Neuron (in vitro differentiated cells): ENCODE results near the gene SNRPA.
"Not testable (repeated sequence)": the region's sequence is repeated elsewhere in the genome, so short reads cannot be mapped to it uniquely, and the experiment has no call there.

Experiments
- H2AFZ ChIP-seq: one replicate; pipeline ENCODE4 v1.6.1; 2013; ENCODE audit warnings: low read depth, mild to moderate bottlenecking, inconsistent platforms, low read length, moderate library complexity
- H3K27me3 ChIP-seq: one replicate; pipeline ENCODE4 v1.6.1; 2013; ENCODE audit warnings: low read length; ENCODE audit not compliant: insufficient read depth
- H3K36me3 ChIP-seq: one replicate; pipeline ENCODE4 v1.6.1; 2013; ENCODE audit warnings: low read length; ENCODE audit not compliant: insufficient read depth
- H3K4me1 ChIP-seq: one replicate; pipeline ENCODE4 v1.6.1; 2013; ENCODE audit warnings: low read length; ENCODE audit not compliant: insufficient read depth
- H3K4me3 ChIP-seq: 2 replicates; pipeline ENCODE4 v1.5.1; 2013; ENCODE audit warnings: mild to moderate bottlenecking, low read length, moderate library complexity
- H3K9me3 ChIP-seq: one replicate; pipeline ENCODE4 v1.6.1; 2013; ENCODE audit warnings: low read length

Gene SNRPA

DNA sequence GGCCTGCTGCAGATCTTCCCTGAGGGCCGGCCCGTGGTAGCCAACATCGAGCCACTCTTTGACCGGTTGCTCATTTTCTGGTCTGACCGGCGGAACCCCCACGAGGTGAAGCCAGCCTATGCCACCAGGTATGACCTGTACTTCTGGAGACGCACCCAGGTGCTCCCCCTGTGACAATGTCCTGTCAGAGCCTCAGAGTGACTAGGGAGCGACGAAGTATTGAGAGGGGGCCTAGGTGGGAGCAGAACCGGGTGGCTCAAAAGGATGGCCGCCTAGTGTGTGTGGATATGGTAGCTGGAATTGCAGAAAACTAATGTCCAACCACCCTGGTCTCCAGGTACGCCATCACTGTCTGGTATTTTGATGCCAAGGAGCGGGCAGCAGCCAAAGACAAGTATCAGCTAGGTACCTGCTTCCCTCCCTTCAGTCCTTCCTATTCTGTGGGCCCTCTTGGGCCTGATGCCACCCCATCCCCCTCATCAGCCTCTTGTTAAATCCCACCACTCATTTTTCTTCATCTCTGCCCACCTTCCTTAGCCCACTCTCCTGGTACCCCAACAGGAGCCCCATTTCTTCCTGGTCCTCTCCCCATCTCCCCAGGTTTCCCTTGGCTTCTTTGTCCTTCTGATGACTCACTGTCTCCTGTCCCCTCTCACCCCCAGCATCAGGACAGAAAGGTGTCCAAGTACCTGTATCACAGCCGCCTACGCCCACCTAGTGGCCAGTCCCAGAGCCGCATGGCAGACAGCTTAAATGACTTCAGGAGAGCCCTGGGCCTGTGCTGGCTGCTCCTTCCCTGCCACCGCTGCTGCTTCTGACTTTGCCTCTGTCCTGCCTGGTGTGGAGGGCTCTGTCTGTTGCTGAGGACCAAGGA, 56.4 kb downstream of the SNRPA start:
- peaks cover 50% of the 10 kb centered on the region for H3K36me3 ChIP-seq
- no peak overlapping the region for H3K4me3 ChIP-seq
- H3K9me3 ChIP-seq, result no peaks in the 10 kb centered on the region
- no peaks in the 10 kb centered on the region for H3K27me3 ChIP-seq
- H3K4me1 ChIP-seq, result peaks cover 48% of the 10 kb centered on the region
- no peak overlapping the region for H2AFZ ChIP-seq

- Histone ChIP-seq H2AFZ (no peak overlapping the region), H3K9me3 (no peaks in the 10 kb centered on the region), H3K4me1 (peaks cover 42% of the 10 kb centered on the region), H3K36me3 (peaks cover 44% of the 10 kb centered on the region), H3K27me3 (no peaks in the 10 kb centered on the region), H3K4me3 (no peak overlapping the region)
These were observed 57.0 kb downstream of the SNRPA start for GRCh38 chr19:40808021-40808325.

DNA sequence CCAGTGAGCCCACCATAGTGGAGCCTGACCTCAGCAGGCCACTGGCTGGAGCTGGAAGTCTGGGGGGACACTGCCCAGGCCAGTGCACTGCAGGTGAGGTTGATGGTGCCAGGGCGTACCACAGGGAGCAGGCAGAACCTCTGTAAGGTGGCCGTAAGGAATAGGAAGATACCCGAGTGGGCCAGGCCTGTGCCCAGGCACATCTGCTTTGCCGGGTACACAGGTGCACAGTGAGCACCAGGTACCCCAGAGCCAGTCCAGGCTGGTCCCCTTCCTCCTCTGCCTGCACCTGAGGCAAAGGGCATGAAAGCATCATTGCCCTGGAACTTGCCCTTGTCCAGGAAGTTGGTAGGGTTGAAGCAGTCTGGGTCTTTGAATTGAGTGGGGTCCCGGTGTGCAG, 57.5 kb downstream of the SNRPA start:
- Histone ChIP-seq H3K4me1 (peaks cover 37% of the 10 kb centered on the region), H3K36me3 (peaks cover 39% of the 10 kb centered on the region), H3K4me3 (no peak overlapping the region), H3K9me3 (no peaks in the 10 kb centered on the region), H3K27me3 (no peaks in the 10 kb centered on the region), H2AFZ (no peak overlapping the region)

GRCh38 chr19:40809358-40810086, 58.5 kb downstream of the SNRPA start:
- Histone ChIP-seq H2AFZ (no peak overlapping the region), H3K4me3 (no peak overlapping the region), H3K9me3 (no peaks in the 10 kb centered on the region), H3K4me1 (peaks cover 28% of the 10 kb centered on the region), H3K36me3 (peaks cover 30% of the 10 kb centered on the region), H3K27me3 (no peaks in the 10 kb centered on the region)

DNA sequence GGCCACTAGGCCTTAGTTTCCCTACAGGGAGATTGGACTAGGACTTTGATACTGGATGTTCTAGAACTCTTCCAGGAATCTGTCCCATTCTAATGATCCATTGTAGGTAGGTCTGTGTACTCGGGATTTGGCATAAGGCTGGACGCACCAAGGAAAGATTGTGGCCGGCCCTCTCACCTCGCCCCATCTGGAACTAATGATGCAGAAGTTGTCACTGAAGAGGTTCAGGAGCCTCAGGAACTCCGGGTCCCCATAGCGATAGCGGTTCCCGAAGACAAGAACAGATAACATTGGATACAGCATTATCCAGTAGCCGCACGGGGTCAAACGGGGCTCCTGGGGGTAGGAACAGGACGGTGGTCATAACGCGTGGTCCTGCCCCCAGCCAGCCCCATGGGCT, 59.2 kb downstream of the SNRPA start:
- no peaks in the 10 kb centered on the region for H3K27me3 ChIP-seq
- H3K4me3 ChIP-seq, result no peak overlapping the region

DNA sequence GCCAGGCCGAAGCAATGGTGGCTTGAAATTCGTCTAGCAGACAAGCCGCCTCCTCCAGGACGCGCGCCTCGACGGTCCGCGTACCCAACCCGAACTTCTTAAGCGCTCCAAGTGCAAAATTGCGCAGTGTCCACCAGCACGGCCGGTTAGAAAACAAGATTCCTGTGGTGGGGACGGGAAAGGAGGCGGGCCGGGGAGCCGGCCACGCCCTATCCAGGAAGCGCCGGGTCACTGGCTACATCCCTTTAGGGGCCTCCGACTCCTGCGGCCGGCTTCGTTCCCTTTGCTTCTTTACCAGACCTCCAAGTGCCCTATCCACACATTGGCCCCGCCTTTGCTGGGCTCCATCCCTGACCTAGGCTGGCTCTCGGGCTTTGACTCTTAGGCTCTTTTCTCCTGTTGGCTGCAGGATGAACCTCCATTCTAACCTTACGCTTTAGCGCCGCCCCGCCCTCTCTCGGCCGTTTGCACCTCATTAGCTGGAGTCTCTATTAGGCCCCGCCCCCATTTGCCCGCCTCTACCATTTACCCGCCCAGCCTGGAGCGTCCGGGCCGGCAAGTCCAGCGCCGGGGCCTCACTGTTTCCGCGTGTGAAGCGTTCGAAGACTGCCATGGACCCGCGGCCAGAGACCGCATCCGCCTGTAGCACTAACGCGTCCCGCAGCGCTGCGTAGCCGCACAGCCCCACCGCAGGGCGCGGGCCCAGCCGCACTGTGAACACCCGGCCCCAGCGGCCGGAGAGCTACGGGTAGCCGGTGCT, 59.8 kb downstream of the SNRPA start:
- H3K9me3 ChIP-seq, H2AFZ ChIP-seq, H3K27me3 ChIP-seq: not testable (repeated sequence)
- Histone ChIP-seq H3K4me3 (peak overlapping the region; percentile 32), H3K36me3 (peaks cover 24% of the 10 kb centered on the region), H3K4me1 (peaks cover 17% of the 10 kb centered on the region)

More for the DNA sequence above, 59.2 kb downstream of the SNRPA start:
- Histone ChIP-seq H2AFZ (no peak overlapping the region), H3K4me1 (peaks cover 23% of the 10 kb centered on the region), H3K36me3 (peaks cover 27% of the 10 kb centered on the region), H3K9me3 (no peaks in the 10 kb centered on the region)

GRCh38 chr19:40811478-40812341, 60.7 kb downstream of the SNRPA start:
- Histone ChIP-seq H3K9me3 (no peaks in the 10 kb centered on the region), H3K4me3 (peak overlapping the region; percentile 18), H3K4me1 (peaks cover 10% of the 10 kb centered on the region), H3K27me3 (no peaks in the 10 kb centered on the region), H3K36me3 (peaks cover 24% of the 10 kb centered on the region), H2AFZ (no peak overlapping the region)

GRCh38 chr19:40812571-40812970, 61.6 kb downstream of the SNRPA start:
- H3K9me3 ChIP-seq, H3K27me3 ChIP-seq, H2AFZ ChIP-seq, H3K4me1 ChIP-seq, H3K4me3 ChIP-seq: not testable (repeated sequence)
- peaks cover 19% of the 10 kb centered on the region for H3K36me3 ChIP-seq

DNA sequence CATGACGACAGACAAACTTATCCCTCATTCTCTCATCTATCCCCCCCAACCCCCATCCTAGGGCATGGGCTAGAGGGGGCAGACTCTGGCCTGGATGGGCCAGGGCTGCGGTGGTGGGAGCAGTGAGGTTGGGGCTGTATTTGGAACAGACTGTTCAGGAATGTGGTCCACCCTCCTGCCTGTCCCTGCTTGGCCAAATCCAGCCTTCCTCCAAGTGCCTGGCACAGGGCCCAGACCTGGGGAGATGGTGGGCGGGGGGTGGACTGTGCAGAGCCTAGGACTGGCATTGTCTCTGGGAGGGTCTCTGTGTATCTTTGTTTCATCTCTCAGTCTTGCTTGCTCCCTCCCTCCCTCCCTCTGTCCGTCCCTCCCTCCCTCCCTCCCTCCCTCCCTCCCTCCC, 62.2 kb downstream of the SNRPA start:
- peaks cover 13% of the 10 kb centered on the region for H3K36me3 ChIP-seq
- no peak overlapping the region for H3K4me3 ChIP-seq
- no peaks in the 10 kb centered on the region for H3K27me3 ChIP-seq
- H3K9me3 ChIP-seq, result no peaks in the 10 kb centered on the region
- peaks cover 3% of the 10 kb centered on the region for H3K4me1 ChIP-seq
- no peak overlapping the region for H2AFZ ChIP-seq
